HEK293 (cell line): ENCODE data around the gene LAMA5.
A peak's percentile ranks its signal among the peaks of the same experiment; 100 is the strongest.

Source experiments
- CTCF ChIA-PET: fragments of 350-600 bp; formaldehyde crosslinking; extraction: SDS; loops from one replicate; lab custom pipeline; 2021; ENCODE audit warnings: antibody characterized with exemption; lab: Yijun Ruan, JAX
- POLR2A ChIA-PET: fragments of 300-600 bp; formaldehyde crosslinking; extraction: SDS; loops from one replicate; lab custom pipeline; 2020; ENCODE audit warnings: antibody characterized with exemption, inconsistent platforms; lab: Yijun Ruan, JAX
- H3K27ac ChIP-seq: fragments of 200-500 bp; sonication (Bioruptor generic); 2 replicates; pipeline ENCODE4 v1.5.1; 2014; ENCODE audit warnings: low read depth, low read length, control low read depth, inconsistent platforms; ENCODE audit errors: extremely low read depth
- H3K36me3 ChIP-seq, 2 experiments: fragments of 200-500 bp in 1 of 2; sonication (Bioruptor generic) in 1 of 2; 1 replicate in 1 of 2; 2 replicates in 1 of 2; pipeline ENCODE4 v1.5.1; 2014 to 2017; ENCODE audit warnings: inconsistent platforms in 2 of 2, low read length in 2 of 2; ENCODE audit not compliant: control insufficient read depth in 2 of 2, insufficient read depth in 1 of 2
- H3K4me1 ChIP-seq: fragments of 200-500 bp; sonication (Bioruptor generic); 2 replicates; pipeline ENCODE4 v1.5.1; 2014; ENCODE audit warnings: mild to moderate bottlenecking, low read length, inconsistent platforms; ENCODE audit not compliant: control insufficient read depth, insufficient read depth
- H3K4me3 ChIP-seq: 2 replicates; pipeline ENCODE4 v1.5.1; 2011; ENCODE audit warnings: low read depth, mild to moderate bottlenecking, control low read depth, low read length, moderate library complexity
- H3K9me3 ChIP-seq: fragments of 200-500 bp; sonication (Bioruptor generic); 2 replicates; pipeline ENCODE4 v1.5.1; 2014; ENCODE audit warnings: low read depth, low read length, inconsistent platforms; ENCODE audit not compliant: control insufficient read depth, insufficient read depth
- GLIS1 ChIP-seq: fragments of 450-650 bp; formaldehyde crosslinking; IDR thresholded peaks from 2 replicates; pipeline ENCODE4 v1.5.1; 2016; ENCODE audit warnings: missing biosample characterization, missing genetic modification characterization
- GLIS2 ChIP-seq: fragments of 450-650 bp; formaldehyde crosslinking; IDR thresholded peaks from 2 replicates; pipeline ENCODE4 v1.5.1; 2016; ENCODE audit warnings: missing biosample characterization, missing genetic modification characterization
- HIC1 ChIP-seq: fragments of 450-650 bp; formaldehyde crosslinking; IDR thresholded peaks from 2 replicates; pipeline ENCODE4 v1.5.1; 2016; ENCODE audit warnings: missing biosample characterization, missing genetic modification characterization
- HOXD13 ChIP-seq: sonication (generic); formaldehyde crosslinking; IDR thresholded peaks from 2 replicates; pipeline ENCODE4 v1.8.0; 2022; ENCODE audit warnings: missing genetic modification reagents, borderline replicate concordance
- KLF1 ChIP-seq: fragments of 450-650 bp; formaldehyde crosslinking; IDR thresholded peaks from 2 replicates; pipeline ENCODE4 v1.5.1; 2016; ENCODE audit warnings: missing biosample characterization, missing genetic modification characterization
- KLF17 ChIP-seq: fragments of 450-650 bp; formaldehyde crosslinking; IDR thresholded peaks from 2 replicates; pipeline ENCODE4 v1.5.1; 2016; ENCODE audit warnings: missing biosample characterization, missing genetic modification characterization
- OSR2 ChIP-seq: fragments of 450-650 bp; formaldehyde crosslinking; IDR thresholded peaks from 2 replicates; pipeline ENCODE4 v1.5.1; 2016; ENCODE audit warnings: missing biosample characterization, missing genetic modification characterization
- PATZ1 ChIP-seq: fragments of 450-650 bp; formaldehyde crosslinking; IDR thresholded peaks from 2 replicates; pipeline ENCODE4 v1.5.1; 2016; ENCODE audit warnings: missing biosample characterization, missing genetic modification characterization
- SCRT2 ChIP-seq: fragments of 450-650 bp; formaldehyde crosslinking; IDR thresholded peaks from 2 replicates; pipeline ENCODE4 v1.5.1; 2016; ENCODE audit warnings: missing biosample characterization, missing genetic modification characterization
- SP2 ChIP-seq: fragments of 450-650 bp; formaldehyde crosslinking; IDR thresholded peaks from 2 replicates; pipeline ENCODE4 v1.5.1; 2016; ENCODE audit warnings: missing biosample characterization, missing genetic modification characterization
- SP3 ChIP-seq: fragments of 450-650 bp; formaldehyde crosslinking; IDR thresholded peaks from 2 replicates; pipeline ENCODE4 v1.5.1; 2016; ENCODE audit warnings: missing biosample characterization, missing genetic modification characterization
- ZFHX2 ChIP-seq: fragments of 450-650 bp; formaldehyde crosslinking; conservative IDR thresholded peaks from 2 replicates; pipeline ENCODE4 v1.5.1; 2016; ENCODE audit warnings: missing biosample characterization, missing genetic modification characterization
- ZNF121 ChIP-seq: fragments of 450-650 bp; formaldehyde crosslinking; IDR thresholded peaks from 2 replicates; pipeline ENCODE4 v1.5.1; 2016; ENCODE audit warnings: missing biosample characterization, missing genetic modification characterization
- ZNF140 ChIP-seq: fragments of 450-650 bp; formaldehyde crosslinking; IDR thresholded peaks from 2 replicates; pipeline ENCODE4 v1.5.1; 2016; ENCODE audit warnings: missing biosample characterization, missing genetic modification characterization
- ZNF19 ChIP-seq: fragments of 450-650 bp; formaldehyde crosslinking; IDR thresholded peaks from 2 replicates; pipeline ENCODE4; 2016; ENCODE audit warnings: missing biosample characterization, missing genetic modification characterization, low read depth
- ZNF324 ChIP-seq: fragments of 450-650 bp; formaldehyde crosslinking; IDR thresholded peaks from 2 replicates; pipeline ENCODE4 v1.5.1; 2016; ENCODE audit warnings: missing biosample characterization, missing genetic modification characterization
- ZNF423 ChIP-seq: fragments of 450-650 bp; formaldehyde crosslinking; IDR thresholded peaks from 2 replicates; pipeline ENCODE4 v1.5.1; 2016; ENCODE audit warnings: missing biosample characterization, missing genetic modification characterization
- ZNF521 ChIP-seq: fragments of 450-650 bp; formaldehyde crosslinking; IDR thresholded peaks from 2 replicates; pipeline ENCODE4 v1.5.1; 2017; ENCODE audit warnings: missing biosample characterization, mild to moderate bottlenecking, missing genetic modification characterization
- ZNF544 ChIP-seq: fragments of 450-650 bp; formaldehyde crosslinking; IDR thresholded peaks from 2 replicates; pipeline ENCODE4 v1.5.0; 2017; ENCODE audit warnings: missing biosample characterization, missing genetic modification characterization

The LAMA5 gene

GRCh38 chr20:62360854-62361798 is 6.0 kb downstream of the LAMA5 start:
- peaks cover 6% of the 10 kb centered on the region for H3K4me1 ChIP-seq

GRCh38 chr20:62359491-62360121 is 7.5 kb downstream of the LAMA5 start:
- CTCF ChIA-PET, result interaction anchor here (0.6 kb wide), 1 partner anchor 15 kb away, joined by 5 read pairs; no protein-coding TSS in a partner anchor
- POLR2A ChIA-PET, result no interaction called here
- no peaks in the 10 kb centered on the region for H3K9me3 ChIP-seq
- peaks cover 2% of the 10 kb centered on the region; the same call in 1 of the 2 replicates for H3K4me1 ChIP-seq
- H3K4me3 ChIP-seq, result no peak overlapping the region
- H3K27ac ChIP-seq, result no peak overlapping the region
- TF ChIP-seq KLF1 (tag by site-specific recombination), result peak; percentile 94
- TF ChIP-seq ZNF19 (tag by site-specific recombination), result no peak
- H3K36me3 ChIP-seq, result peaks cover 0 to 21% of the 10 kb centered on the region in 2 experiments; a peak in 1 of 3 replicates

More at GRCh38 chr20:62360854-62361798, 6.0 kb downstream of the LAMA5 start:
- ChIA-PET CTCF (no interaction called here), POLR2A (interaction anchor here (1.3 to 1.4 kb wide), 2 partner anchors 11 to 59 kb away, joined by 3 to 7 read pairs; partner anchors contain the start of gene ADRM1)
- peaks cover 0 to 18% of the 10 kb centered on the region in 2 experiments; a peak in 1 of 3 replicates for H3K36me3 ChIP-seq
- no peak overlapping the region for H3K4me3 ChIP-seq
- H3K9me3 ChIP-seq, result no peaks in the 10 kb centered on the region
- TF ChIP-seq KLF17 (peak; percentile 47; the same call in 1 of the 2 replicates), SP3 (peak; percentile 27), HIC1 (peak; percentile 23; the same call in 1 of the 2 replicates), ZFHX2 (tag by site-specific recombination) (no peak), ZNF121 (no peak), ZNF544 (tag by site-specific recombination) (no peak), ZNF423 (tag by site-specific recombination) (no peak), KLF1 (tag by site-specific recombination) (peak; percentile 84), PATZ1 (tag by site-specific recombination) (peak; percentile 68), GLIS1 (peak; percentile 12; the same call in 1 of the 2 replicates)
- no peak overlapping the region for H3K27ac ChIP-seq

- Histone ChIP-seq H3K9me3 (no peaks in the 10 kb centered on the region), H3K27ac (no peak overlapping the region)
- POLR2A ChIA-PET, result no interaction called here
- TF ChIP-seq ZNF140 (tag by site-specific recombination) (no peak), GLIS2 (peak; percentile 63; the same call in 1 of the 2 replicates), OSR2 (tag by site-specific recombination) (no peak), HOXD13 (CRISPR knock-in tag) (no peak), ZFHX2 (tag by site-specific recombination) (peak; percentile 15; the same call in 1 of the 2 replicates), SP2 (tag by site-specific recombination) (no peak), GLIS1 (peak; percentile 82), SCRT2 (tag by site-specific recombination) (peak; percentile 82), ZNF324 (tag by site-specific recombination) (no peak), ZNF521 (tag by site-specific recombination) (no peak), ZNF121 (peak; percentile 56; the same call in 1 of the 2 replicates)
- TF ChIP-seq, all 188 proteins: peak for 5
- peaks cover 2% of the 10 kb centered on the region; the same call in 1 of the 2 replicates for H3K4me1 ChIP-seq
- CTCF ChIA-PET, result interaction anchor here (0.6 to 1.0 kb wide), 2 partner anchors 14 to 23 kb away, joined by 3 to 5 read pairs; no protein-coding TSS in a partner anchor
- H3K4me3 ChIP-seq, result no peak overlapping the region
- peaks cover 0 to 21% of the 10 kb centered on the region in 2 experiments; a peak in 1 of 3 replicates for H3K36me3 ChIP-seq
Measured at GRCh38 chr20:62359043-62359490, 8.0 kb downstream of the LAMA5 start.
